Spleen (tissue), 11 donors: ENCODE measurements around the gene HOXB4. TPM values are rescaled to one million over a fixed set of nuclear protein-coding genes. Genes with fewer than 3 reads are reported as not detected.

Source experiments
- DNase-seq: peaks from one replicate; pipeline ENCODE4 v3.0.0-alpha.2; 2020
- H3K27ac ChIP-seq, 8 donors: fragments of 200-600 bp; sonication (generic) in 7 of 8; 1 replicate in 4 of 8; 2 replicates in 4 of 8; pipeline versions ENCODE4 v1.5.0 to v1.8.0; 2016 to 2021; ENCODE audit warnings: inconsistent platforms in 4 of 8, mild to moderate bottlenecking in 4 of 8, moderate library complexity in 1 of 8
- H3K27me3 ChIP-seq, 7 donors: fragments of 200-600 bp; sonication (generic) in 6 of 7; replicated peaks in 1 of 7; 1 replicate in 4 of 7; 2 replicates in 3 of 7; pipeline versions ENCODE4 v1.5.0 to v1.8.0; 2016 to 2021; ENCODE audit warnings: inconsistent platforms in 3 of 7, mild to moderate bottlenecking in 1 of 7
- H3K36me3 ChIP-seq, 6 donors: fragments of 200-600 bp; sonication (generic) in 5 of 6; 1 replicate in 4 of 6; 2 replicates in 2 of 6; pipeline versions ENCODE4 v1.5.0 to v1.8.0; 2016 to 2021; ENCODE audit warnings: inconsistent platforms in 2 of 6
- H3K4me1 ChIP-seq, 6 donors: fragments of 200-600 bp; sonication (generic) in 5 of 6; 1 replicate in 3 of 6; 2 replicates in 3 of 6; pipeline versions ENCODE4 v1.5.0 to v1.8.0; 2016 to 2021; ENCODE audit warnings: inconsistent platforms in 3 of 6
- H3K4me3 ChIP-seq, 8 donors: fragments of 200-600 bp; sonication (generic) in 7 of 8; 1 replicate in 4 of 8; 2 replicates in 4 of 8; pipeline versions ENCODE4 v1.5.0 to v1.8.0; 2016 to 2021; ENCODE audit warnings: inconsistent platforms in 4 of 8, mild to moderate bottlenecking in 4 of 8, moderate library complexity in 2 of 8
- H3K9me3 ChIP-seq, 8 donors: fragments of 200-600 bp; sonication (generic) in 7 of 8; 1 replicate in 4 of 8; 2 replicates in 4 of 8; pipeline versions ENCODE4 v1.5.0 to v1.8.0; 2016 to 2021; ENCODE audit warnings: inconsistent platforms in 4 of 8
- POLR2A ChIP-seq, 3 donors: fragments of 450-650 bp; IDR thresholded peaks; one replicate each; pipeline ENCODE4 v1.5.1; 2017; ENCODE audit warnings: antibody characterized with exemption in 3 of 3, mild to moderate bottlenecking in 1 of 3
- POLR2AphosphoS5 ChIP-seq, 3 donors: sonication (generic); formaldehyde crosslinking; IDR thresholded peaks; one replicate each; pipeline ENCODE4 v1.5.1; 2017; ENCODE audit warnings: antibody characterized with exemption in 3 of 3
- WGBS, 5 donors: extraction: QIAGEN DNeasy Blood & Tissue Kit in 3 of 5; methylation state at CpG; one replicate each; pipeline versions ENCODE4 v1.1.5 to v1.1.7; 2013 to 2018; 5-methylcytosine and 5-hydroxymethylcytosine counted together
- intact Hi-C: fragments of 100-400 bp; cut with DNase I; formaldehyde crosslinking; loops from one replicate; pipeline ENCODE4 v1.15.0; 2023; ENCODE audit warnings: low total_unique reads
- polyA plus RNA-seq, 3 donors: library from polyadenylated mRNA; stranded (reverse); fragments of 200-250 nt; gene quantifications; one replicate each; pipeline ENCODE4 v1.2.1, GENCODE V29; 2013
- total RNA-seq, 7 donors: library from RNA; depleted of rRNA in 3 of 7; stranded (reverse); fragments of >200 nt in 3 of 7; fragmentation: NEBNext Ultra II Directional in 4 of 7; extraction: Animal tissue kit (Norgen Biotek cat#: 25700) in 4 of 7; gene quantifications; one replicate each; pipeline versions ENCODE4 v1.1.0 to v1.2.1, GENCODE V29; 2016 to 2021
- TF ChIP-seq, protein P1 (sequence below), 11 experiments: fragments of 200-600 bp in 7 of 11; fragments of 450-650 bp in 4 of 11; sonication (generic) in 4 of 11; IDR thresholded peaks in 8 of 11; conservative IDR thresholded peaks in 3 of 11; 1 replicate in 7 of 11; 2 replicates in 4 of 11; pipeline versions ENCODE4 v1.4.0 to v1.8.0; 2016 to 2021; ENCODE audit warnings: antibody characterized with exemption in 11 of 11, inconsistent platforms in 4 of 11, mild to moderate bottlenecking in 1 of 11
- donor health status: healthy with polysubstance abuse.
- donor health status: DM: no; HTN: no; CAD: no; lungs with moderate emphysema.
- donor health status: DM: no; HTN: no; CAD: no.
- donor health status: Bipolar disorder and iron deficiency.
- donor health status: healthy.
- donor health status: DM: no; HTN: no; CAD: no.
- donor health status: DM: yes; HTN: yes; CAD: no.

Gene HOXB4
- total and polyA plus RNA-seq, 10 donors: 1.9 to 6.4 (median 2.7) TPM

DNA sequence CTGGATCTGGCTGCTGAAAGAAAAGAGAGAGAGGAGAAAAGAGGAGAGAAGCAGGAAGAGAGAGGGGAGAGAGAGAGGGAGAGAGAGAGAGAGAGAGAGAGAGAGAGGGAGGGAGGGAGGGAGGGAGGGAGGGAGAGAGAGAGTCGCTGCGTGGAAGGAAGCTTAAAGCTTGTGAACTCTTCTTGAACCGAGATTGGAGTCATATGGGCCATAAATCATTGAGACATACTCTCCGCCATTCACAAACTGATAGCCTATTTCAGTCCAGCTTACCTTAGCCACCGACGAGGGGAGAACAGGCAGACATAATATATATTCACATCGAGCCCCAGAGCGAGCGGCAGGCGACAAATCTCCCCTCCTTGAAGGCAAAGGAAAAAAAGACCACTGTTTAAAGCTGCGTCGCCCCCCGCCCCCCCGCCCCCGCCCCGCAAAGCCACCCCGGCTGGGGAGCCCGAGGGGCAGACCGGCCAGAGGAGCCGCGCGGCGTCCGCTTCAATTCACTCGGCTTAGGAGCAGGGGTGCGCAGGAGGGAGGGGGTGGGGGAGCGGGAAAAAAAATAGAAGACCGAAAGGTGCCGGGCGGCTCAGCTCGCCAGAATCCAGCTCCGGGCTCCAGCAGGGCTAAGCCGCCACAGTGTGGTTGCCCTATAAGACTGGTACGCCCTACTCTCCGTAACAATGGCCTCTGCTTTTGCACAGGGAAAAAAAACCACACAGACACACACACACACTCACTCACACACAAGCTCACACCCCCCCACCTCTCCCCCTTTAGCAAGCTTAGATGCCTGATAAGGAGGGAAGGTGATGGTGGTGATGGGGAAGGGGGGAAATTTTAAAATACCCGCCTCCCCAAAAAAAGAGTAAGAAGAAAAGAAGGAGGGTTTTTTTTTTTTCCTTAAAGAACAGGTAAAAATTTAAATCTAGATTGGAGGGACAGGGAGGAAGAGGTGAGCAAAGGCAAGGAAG lies 22.6 kb downstream of the HOXB4 start:
- Histone ChIP-seq H3K9me3 (no peaks in the 10 kb centered on the region), H3K27ac (peak overlapping the region in 7 of 8 donors; percentile 54 to 94 (median 67)), H3K4me1 (peaks cover 0 to 51% (median 11%) of the 10 kb centered on the region in 6 donors), H3K36me3 (peaks cover 0 to 9% (median 0%) of the 10 kb centered on the region in 6 donors), H3K27me3 (peaks cover 0 to 52% (median 6%) of the 10 kb centered on the region in 7 donors), H3K4me3 (peak overlapping the region in 6 of 8 donors; percentile 10 to 54 (median 19))
- intact Hi-C loops: no loop called here
- TF ChIP-seq POLR2A (IDR thresholded peaks at IDR 0.05) (no peak), POLR2AphosphoS5 (IDR thresholded peaks at IDR 0.05) (no peak)
- TF ChIP-seq, protein P1, sequence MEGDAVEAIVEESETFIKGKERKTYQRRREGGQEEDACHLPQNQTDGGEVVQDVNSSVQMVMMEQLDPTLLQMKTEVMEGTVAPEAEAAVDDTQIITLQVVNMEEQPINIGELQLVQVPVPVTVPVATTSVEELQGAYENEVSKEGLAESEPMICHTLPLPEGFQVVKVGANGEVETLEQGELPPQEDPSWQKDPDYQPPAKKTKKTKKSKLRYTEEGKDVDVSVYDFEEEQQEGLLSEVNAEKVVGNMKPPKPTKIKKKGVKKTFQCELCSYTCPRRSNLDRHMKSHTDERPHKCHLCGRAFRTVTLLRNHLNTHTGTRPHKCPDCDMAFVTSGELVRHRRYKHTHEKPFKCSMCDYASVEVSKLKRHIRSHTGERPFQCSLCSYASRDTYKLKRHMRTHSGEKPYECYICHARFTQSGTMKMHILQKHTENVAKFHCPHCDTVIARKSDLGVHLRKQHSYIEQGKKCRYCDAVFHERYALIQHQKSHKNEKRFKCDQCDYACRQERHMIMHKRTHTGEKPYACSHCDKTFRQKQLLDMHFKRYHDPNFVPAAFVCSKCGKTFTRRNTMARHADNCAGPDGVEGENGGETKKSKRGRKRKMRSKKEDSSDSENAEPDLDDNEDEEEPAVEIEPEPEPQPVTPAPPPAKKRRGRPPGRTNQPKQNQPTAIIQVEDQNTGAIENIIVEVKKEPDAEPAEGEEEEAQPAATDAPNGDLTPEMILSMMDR (IDR thresholded peaks at IDR 0.05 in 8 of 11, conservative IDR thresholded peaks at IDR 0.05 in 3 of 11): no peak
- no peak for DNase-seq
- WGBS, 5 donors: 11 to 27% (median 18%) methylated on average over 25 to 36 of the region's 36 CpGs

DNA sequence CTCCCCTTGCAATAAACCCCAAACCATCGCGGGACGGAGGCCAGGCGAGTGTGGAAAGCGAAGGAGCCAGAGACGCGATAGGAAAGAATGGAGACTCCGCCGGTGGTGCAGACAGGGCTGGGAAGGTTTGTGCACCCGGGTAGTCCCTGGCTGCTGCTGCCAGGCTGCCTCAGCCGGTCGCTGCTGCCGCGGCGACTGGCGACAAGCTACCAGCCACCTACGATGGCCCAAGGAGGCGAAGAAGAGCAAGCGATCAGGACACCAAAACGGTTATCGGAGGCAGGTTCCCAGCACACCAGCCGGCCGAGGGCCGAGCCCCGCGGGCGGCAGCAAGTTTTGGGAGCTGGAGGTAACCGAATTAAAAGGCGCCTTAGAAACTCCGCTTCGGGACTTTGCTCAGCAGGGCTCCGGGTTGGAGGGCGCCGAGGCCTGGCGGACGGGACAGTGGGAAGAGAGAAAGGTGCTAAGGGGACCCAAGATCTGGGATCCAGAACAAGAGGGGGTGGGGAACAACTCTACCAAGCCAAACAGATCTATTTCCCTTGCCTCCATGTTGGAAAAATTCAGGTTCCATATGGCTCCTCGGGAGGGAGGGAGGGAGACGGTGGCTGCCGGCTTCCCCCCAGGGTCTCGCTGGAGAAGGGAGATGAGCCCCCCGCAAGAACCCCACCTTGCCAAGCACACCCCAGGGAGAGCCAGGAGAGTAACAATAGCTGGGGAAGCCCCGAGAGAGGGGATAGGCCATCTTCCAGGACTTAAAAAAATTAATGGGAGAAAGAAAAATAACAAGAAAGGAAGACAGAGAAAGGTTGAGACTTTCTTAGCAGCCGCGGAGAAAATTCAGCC lies 23.5 kb downstream of the HOXB4 start:
- Histone ChIP-seq H3K27ac (peak overlapping the region in 7 of 8 donors; percentile 54 to 94 (median 61)), H3K4me1 (peaks cover 0 to 44% (median 11%) of the 10 kb centered on the region in 6 donors), H3K4me3 (peak overlapping the region in 3 of 8 donors; percentile 1 to 54 (median 20)), H3K9me3 (no peaks in the 10 kb centered on the region), H3K36me3 (peaks cover 0 to 17% (median 0%) of the 10 kb centered on the region in 6 donors), H3K27me3 (peaks cover 0 to 52% (median 6%) of the 10 kb centered on the region in 7 donors)
- no peak for DNase-seq
- intact Hi-C loops: no loop called here
- TF ChIP-seq, protein P1 (IDR thresholded peaks at IDR 0.05 in 8 of 11, conservative IDR thresholded peaks at IDR 0.05 in 3 of 11): no peak
- TF ChIP-seq POLR2AphosphoS5 (IDR thresholded peaks at IDR 0.05): no peak
- no peak for TF ChIP-seq POLR2A (IDR thresholded peaks at IDR 0.05)
- 71 to 86% (median 79%) methylated on average over 42 to 44 of the region's 44 CpGs for WGBS, 5 donors

DNA sequence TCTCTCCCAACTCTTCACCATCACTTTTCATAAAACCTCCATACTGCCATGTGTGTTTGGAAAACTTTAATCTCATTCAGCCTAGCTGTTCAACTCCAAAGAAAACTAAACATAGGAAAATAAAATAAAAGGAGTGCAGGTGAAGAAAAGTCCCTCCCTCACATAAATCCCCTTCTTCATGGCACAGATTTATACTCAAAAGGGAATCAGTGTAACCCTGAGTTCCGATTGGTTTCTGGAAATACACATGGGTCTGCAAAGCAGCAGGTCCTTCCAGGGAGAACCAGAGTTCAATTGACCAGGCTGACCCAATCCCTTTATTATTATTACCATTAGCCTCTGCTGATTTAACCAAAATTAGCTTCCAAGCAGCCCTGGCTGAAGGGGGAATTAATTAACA lies 24.3 kb downstream of the HOXB4 start:
- H3K27me3 ChIP-seq: peaks cover 0 to 52% (median 6%) of the 10 kb centered on the region in 7 donors
- intact Hi-C loops: no loop called here
- H3K36me3 ChIP-seq: peaks cover 0 to 17% (median 0%) of the 10 kb centered on the region in 6 donors
- H3K27ac ChIP-seq: peak overlapping the region in 7 of 8 donors; percentile 48 to 94 (median 61)
- H3K4me3 ChIP-seq: peak overlapping the region in 3 of 8 donors; percentile 1 to 54 (median 20)
- DNase-seq: no peak
- no peaks in the 10 kb centered on the region for H3K9me3 ChIP-seq
- no peak for TF ChIP-seq POLR2AphosphoS5 (IDR thresholded peaks at IDR 0.05)
- TF ChIP-seq, protein P1 (IDR thresholded peaks at IDR 0.05 in 8 of 11, conservative IDR thresholded peaks at IDR 0.05 in 3 of 11): no peak
- TF ChIP-seq POLR2A (IDR thresholded peaks at IDR 0.05): no peak
- H3K4me1 ChIP-seq: peaks cover 0 to 49% (median 11%) of the 10 kb centered on the region in 6 donors
- WGBS, 5 donors: 73 to 90% (median 81%) methylated on average over 1 of the region's 1 CpG
